OCI-LY1 (cell line): ENCODE results near the gene HJURP.

Source experiments
- CTCF ChIP-seq: fragments of 200-600 bp; sonication (generic), shearing (Covaris generic); IDR thresholded peaks from 2 replicates; pipeline ENCODE4 v1.5.1; 2017; ENCODE audit warnings: mild to moderate bottlenecking, antibody characterized with exemption, low read length, moderate library complexity, mixed read lengths
- EZH2 ChIP-seq: fragments of 200-600 bp; sonication (generic), shearing (Covaris generic); IDR thresholded peaks from 2 replicates; pipeline ENCODE4 v1.8.0; 2017; ENCODE audit warnings: borderline replicate concordance, mixed run types, mild to moderate bottlenecking, antibody characterized with exemption, low read length, moderate library complexity, mixed read lengths

GRCh38 chr2:233833345-233833744 is 21.0 kb downstream of the HJURP start:
- TF ChIP-seq CTCF (no peak), EZH2 (no peak)
